Measurements from ENCODE around the gene NUBPL. TPM values are rescaled to one million over a fixed set of nuclear protein-coding genes. Genes with fewer than 3 reads are reported as not detected.
"Not testable (repeated sequence)": the region's sequence is repeated elsewhere in the genome, so short reads cannot be mapped to it uniquely, and the experiment has no call there.

NUBPL gene
- total and polyA plus RNA-seq, 10 donors = 4.1 to 28.2 (median 13.9) TPM

- WGBS, 5 donors = 59 to 88% (median 77%) methylated on average over 2 of the region's 2 CpGs
Measured at GRCh38 chr14:31703056-31703455, 141.9 kb downstream of the NUBPL start.

GRCh38 chr14:31705731-31706130, 144.5 kb downstream of the NUBPL start:
- TF ChIP-seq, protein P1, sequence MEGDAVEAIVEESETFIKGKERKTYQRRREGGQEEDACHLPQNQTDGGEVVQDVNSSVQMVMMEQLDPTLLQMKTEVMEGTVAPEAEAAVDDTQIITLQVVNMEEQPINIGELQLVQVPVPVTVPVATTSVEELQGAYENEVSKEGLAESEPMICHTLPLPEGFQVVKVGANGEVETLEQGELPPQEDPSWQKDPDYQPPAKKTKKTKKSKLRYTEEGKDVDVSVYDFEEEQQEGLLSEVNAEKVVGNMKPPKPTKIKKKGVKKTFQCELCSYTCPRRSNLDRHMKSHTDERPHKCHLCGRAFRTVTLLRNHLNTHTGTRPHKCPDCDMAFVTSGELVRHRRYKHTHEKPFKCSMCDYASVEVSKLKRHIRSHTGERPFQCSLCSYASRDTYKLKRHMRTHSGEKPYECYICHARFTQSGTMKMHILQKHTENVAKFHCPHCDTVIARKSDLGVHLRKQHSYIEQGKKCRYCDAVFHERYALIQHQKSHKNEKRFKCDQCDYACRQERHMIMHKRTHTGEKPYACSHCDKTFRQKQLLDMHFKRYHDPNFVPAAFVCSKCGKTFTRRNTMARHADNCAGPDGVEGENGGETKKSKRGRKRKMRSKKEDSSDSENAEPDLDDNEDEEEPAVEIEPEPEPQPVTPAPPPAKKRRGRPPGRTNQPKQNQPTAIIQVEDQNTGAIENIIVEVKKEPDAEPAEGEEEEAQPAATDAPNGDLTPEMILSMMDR (IDR thresholded peaks at IDR 0.05 in 8 of 11, conservative IDR thresholded peaks at IDR 0.05 in 3 of 11) = no peak
- no peak for TF ChIP-seq POLR2A (IDR thresholded peaks at IDR 0.05)
- TF ChIP-seq POLR2AphosphoS5 (IDR thresholded peaks at IDR 0.05) = no peak
- Histone ChIP-seq H3K4me3 (no peak overlapping the region), H3K9me3 (peaks cover 0 to 43% (median 23%) of the 10 kb centered on the region in 8 donors), H3K27ac (no peak overlapping the region), H3K36me3 (peaks cover 0 to 56% (median 18%) of the 10 kb centered on the region in 6 donors), H3K27me3 (replicated peaks in 1 of 7) (no peaks in the 10 kb centered on the region), H3K4me1 (no peaks in the 10 kb centered on the region)
- intact Hi-C loops (cut with DNase I; ENCODE audit: low total_unique reads) = no loop called here
- 82 to 100% (median 91%) methylated on average over 10 to 14 of the region's 14 CpGs for WGBS, 5 donors
- no peak for DNase-seq

More at GRCh38 chr14:31703056-31703455, 141.9 kb downstream of the NUBPL start:
- H3K27ac ChIP-seq = no peak overlapping the region
- no peak for DNase-seq
- no peaks in the 10 kb centered on the region for H3K4me1 ChIP-seq
- H3K36me3 ChIP-seq = peaks cover 0 to 56% (median 18%) of the 10 kb centered on the region in 6 donors
- no peaks in the 10 kb centered on the region for H3K27me3 ChIP-seq (replicated peaks in 1 of 7)
- TF ChIP-seq POLR2AphosphoS5 (IDR thresholded peaks at IDR 0.05) (no peak), POLR2A (IDR thresholded peaks at IDR 0.05) (no peak)
- TF ChIP-seq, protein P1 (IDR thresholded peaks at IDR 0.05 in 8 of 11, conservative IDR thresholded peaks at IDR 0.05 in 3 of 11) = no peak
- intact Hi-C loops (cut with DNase I; ENCODE audit: low total_unique reads) = no loop called here
- H3K9me3 ChIP-seq = peaks cover 0 to 50% (median 28%) of the 10 kb centered on the region in 8 donors
- no peak overlapping the region for H3K4me3 ChIP-seq

DNA sequence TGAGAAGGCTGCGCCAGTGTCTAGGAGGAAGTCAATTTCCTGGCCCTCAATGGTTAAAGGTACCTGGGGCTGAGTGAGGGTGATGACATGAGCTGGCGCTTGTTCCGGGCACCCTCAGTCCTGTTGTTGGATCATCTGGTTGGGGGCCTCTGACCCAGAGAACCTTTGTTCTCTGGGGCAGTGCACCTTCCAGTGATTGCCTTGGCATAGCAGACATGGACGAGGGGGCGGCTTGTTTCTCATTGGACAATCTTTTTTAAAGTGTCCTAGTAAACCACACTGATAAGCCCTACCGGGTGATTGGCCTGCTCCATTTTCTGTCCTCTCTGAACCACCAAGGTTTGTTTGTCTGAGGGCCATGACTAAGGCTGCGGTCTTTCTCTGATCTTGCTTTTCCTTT, 147.5 kb downstream of the NUBPL start:
- H3K27me3 ChIP-seq (replicated peaks in 1 of 7); DNase-seq; intact Hi-C loops (cut with DNase I; ENCODE audit: low total_unique reads); H3K27ac ChIP-seq; H3K4me1 ChIP-seq; H3K4me3 ChIP-seq: not testable (repeated sequence)
- 95 to 98% (median 96%) methylated on average over 7 of the region's 7 CpGs for WGBS, 5 donors
- H3K9me3 ChIP-seq = peaks cover 0 to 24% (median 6%) of the 10 kb centered on the region in 8 donors
- peaks cover 0 to 45% (median 16%) of the 10 kb centered on the region in 6 donors for H3K36me3 ChIP-seq

GRCh38 chr14:31712244-31713127, 151.3 kb downstream of the NUBPL start:
- peak; percentile 75 for DNase-seq
- 81 to 92% (median 89%) methylated on average over 7 to 18 of the region's 18 CpGs for WGBS, 5 donors
- Histone ChIP-seq H3K4me3 (no peak overlapping the region), H3K36me3 (peaks cover 0 to 26% (median 0%) of the 10 kb centered on the region in 6 donors), H3K9me3 (peaks cover 0 to 22% (median 0%) of the 10 kb centered on the region in 8 donors), H3K27ac (no peak overlapping the region), H3K4me1 (no peaks in the 10 kb centered on the region), H3K27me3 (replicated peaks in 1 of 7) (no peaks in the 10 kb centered on the region)
- TF ChIP-seq POLR2AphosphoS5 (IDR thresholded peaks at IDR 0.05) = no peak
- no peak for TF ChIP-seq POLR2A (IDR thresholded peaks at IDR 0.05)
- intact Hi-C loops (cut with DNase I; ENCODE audit: low total_unique reads) = no loop called here

DNA sequence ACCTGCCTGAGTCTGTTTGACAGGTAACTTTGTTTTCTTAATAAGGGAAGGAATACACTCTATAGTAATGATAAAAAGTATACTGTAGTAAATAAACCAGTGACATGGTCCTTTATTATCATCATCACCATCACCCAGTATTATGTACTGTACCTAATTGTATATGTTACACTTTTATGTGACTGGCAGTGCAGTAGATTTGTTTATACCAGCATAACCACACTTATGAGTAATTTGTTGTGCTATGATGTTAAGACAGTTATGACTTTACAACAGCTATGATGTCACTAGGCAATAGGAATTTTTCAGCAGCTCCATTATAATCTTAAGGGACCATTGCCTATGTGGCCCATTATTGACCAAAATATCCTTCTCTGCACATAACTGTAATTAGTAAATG, 155.0 kb downstream of the NUBPL start:
- TF ChIP-seq POLR2A (IDR thresholded peaks at IDR 0.05) (no peak), POLR2AphosphoS5 (IDR thresholded peaks at IDR 0.05) (no peak)
- TF ChIP-seq, protein P1 (IDR thresholded peaks at IDR 0.05 in 8 of 11, conservative IDR thresholded peaks at IDR 0.05 in 3 of 11) = no peak
- H3K27ac ChIP-seq = no peak overlapping the region
- peaks cover 0 to 19% (median 0%) of the 10 kb centered on the region in 6 donors for H3K36me3 ChIP-seq
- DNase-seq = no peak
- H3K4me1 ChIP-seq = no peaks in the 10 kb centered on the region
- H3K9me3 ChIP-seq = peaks cover 0 to 15% (median 0%) of the 10 kb centered on the region in 8 donors
- no peaks in the 10 kb centered on the region for H3K27me3 ChIP-seq (replicated peaks in 1 of 7)
- H3K4me3 ChIP-seq = no peak overlapping the region
- intact Hi-C loops (cut with DNase I; ENCODE audit: low total_unique reads) = no loop called here
